Neural cell (in vitro differentiated cells): ENCODE results near the gene CAMK2N2.

ENCODE experiments used
- POLR2AphosphoS5 ChIP-seq: IDR thresholded peaks from 2 replicates; pipeline ENCODE4 v1.6.1; 2012
- RAD21 ChIP-seq: fragments of 450-650 bp; conservative IDR thresholded peaks from 2 replicates; pipeline ENCODE4 v1.6.1; 2014; ENCODE audit warnings: antibody characterized with exemption, mild to moderate bottlenecking, moderate library complexity
- REST ChIP-seq: IDR thresholded peaks from 2 replicates; pipeline ENCODE4 v1.6.1; 2012; ENCODE audit warnings: borderline replicate concordance
- SMC3 ChIP-seq: fragments of 450-650 bp; conservative IDR thresholded peaks from 2 replicates; pipeline ENCODE4 v1.6.1; 2014; ENCODE audit warnings: antibody characterized with exemption, mild to moderate bottlenecking, moderate library complexity; ENCODE audit not compliant: poor library complexity
- TAF1 ChIP-seq: IDR thresholded peaks from 2 replicates; pipeline ENCODE4 v1.6.1; 2012; ENCODE audit warnings: low read depth
- TF ChIP-seq, protein P1 (sequence below): fragments of 450-650 bp; IDR thresholded peaks from 2 replicates; pipeline ENCODE4 v1.5.1; 2014; ENCODE audit warnings: antibody characterized with exemption, mild to moderate bottlenecking, moderate library complexity; ENCODE audit not compliant: poor library complexity, severe bottlenecking

DNA sequence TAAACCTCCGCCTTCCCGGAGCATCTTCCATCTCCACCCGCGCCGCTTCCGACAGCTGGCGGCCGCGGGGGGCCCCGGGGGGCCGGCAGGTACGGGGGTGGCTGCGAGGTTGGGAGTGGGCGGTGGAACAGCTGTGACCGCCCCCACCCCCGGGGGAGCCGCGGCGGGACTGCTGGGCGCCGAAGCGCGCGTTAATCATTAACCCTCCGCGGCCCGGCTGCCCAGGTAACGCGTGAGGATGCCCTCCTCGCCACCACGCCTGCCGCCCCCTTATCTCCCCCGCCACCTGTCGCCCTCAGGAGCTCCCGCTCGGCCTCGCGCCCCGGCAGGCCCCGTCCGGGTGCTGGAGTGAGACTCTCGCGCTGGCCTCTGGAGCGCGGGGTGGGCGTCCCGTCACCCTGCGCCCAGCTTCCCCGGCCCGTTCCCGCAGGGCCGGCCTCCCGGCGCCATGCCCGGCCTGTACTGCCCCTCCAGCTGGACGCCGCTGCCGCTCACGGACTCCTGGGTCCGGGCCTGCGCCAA, 31.2 kb downstream of the CAMK2N2 start:
- TF ChIP-seq, protein P1, sequence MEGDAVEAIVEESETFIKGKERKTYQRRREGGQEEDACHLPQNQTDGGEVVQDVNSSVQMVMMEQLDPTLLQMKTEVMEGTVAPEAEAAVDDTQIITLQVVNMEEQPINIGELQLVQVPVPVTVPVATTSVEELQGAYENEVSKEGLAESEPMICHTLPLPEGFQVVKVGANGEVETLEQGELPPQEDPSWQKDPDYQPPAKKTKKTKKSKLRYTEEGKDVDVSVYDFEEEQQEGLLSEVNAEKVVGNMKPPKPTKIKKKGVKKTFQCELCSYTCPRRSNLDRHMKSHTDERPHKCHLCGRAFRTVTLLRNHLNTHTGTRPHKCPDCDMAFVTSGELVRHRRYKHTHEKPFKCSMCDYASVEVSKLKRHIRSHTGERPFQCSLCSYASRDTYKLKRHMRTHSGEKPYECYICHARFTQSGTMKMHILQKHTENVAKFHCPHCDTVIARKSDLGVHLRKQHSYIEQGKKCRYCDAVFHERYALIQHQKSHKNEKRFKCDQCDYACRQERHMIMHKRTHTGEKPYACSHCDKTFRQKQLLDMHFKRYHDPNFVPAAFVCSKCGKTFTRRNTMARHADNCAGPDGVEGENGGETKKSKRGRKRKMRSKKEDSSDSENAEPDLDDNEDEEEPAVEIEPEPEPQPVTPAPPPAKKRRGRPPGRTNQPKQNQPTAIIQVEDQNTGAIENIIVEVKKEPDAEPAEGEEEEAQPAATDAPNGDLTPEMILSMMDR: no peak
- TF ChIP-seq REST: no peak
- TF ChIP-seq POLR2AphosphoS5: no peak
- no peak for TF ChIP-seq RAD21
- TF ChIP-seq SMC3: no peak
- TF ChIP-seq TAF1: no peak
